ENCODE data around the gene NRCAM.

Gene NRCAM

GRCh38 chr7:108290459-108291151 is 165.6 kb downstream of the NRCAM start:
- ATAC-seq = peak; percentile 67
- no peak for TF ChIP-seq CSDC2 (CRISPR knock-in tag; IDR thresholded peaks at IDR 0.05)
- TF ChIP-seq GLIS3 (CRISPR knock-in tag; IDR thresholded peaks at IDR 0.05) = no peak
- TF ChIP-seq OSR1 (CRISPR knock-in tag; IDR thresholded peaks at IDR 0.05) = no peak
- TF ChIP-seq ZNF8 (CRISPR knock-in tag; IDR thresholded peaks at IDR 0.05) = peak; percentile 94
- no peak for TF ChIP-seq ARNTL (CRISPR knock-in tag; IDR thresholded peaks at IDR 0.05; ENCODE audit: borderline replicate concordance, low read depth)
- no peak for TF ChIP-seq CREB5 (CRISPR knock-in tag; IDR thresholded peaks at IDR 0.05; ENCODE audit: low read depth)
- TF ChIP-seq ZNF565 (CRISPR knock-in tag; conservative IDR thresholded peaks at IDR 0.05; ENCODE audit: low read depth) = no peak

GRCh38 chr7:108289852-108290251 is 166.4 kb downstream of the NRCAM start:
- no peak for ATAC-seq
- TF ChIP-seq TSHZ2 (CRISPR knock-in tag; IDR thresholded peaks at IDR 0.05) = no peak
- TF ChIP-seq ZNF565 (CRISPR knock-in tag; conservative IDR thresholded peaks at IDR 0.05; ENCODE audit: low read depth) = no peak
- no peak for TF ChIP-seq ZC3H10 (CRISPR knock-in tag; IDR thresholded peaks at IDR 0.05)
- no peak for TF ChIP-seq CSRNP3 (CRISPR knock-in tag; IDR thresholded peaks at IDR 0.05)
- no peak for TF ChIP-seq TCF4 (CRISPR knock-in tag; IDR thresholded peaks at IDR 0.05; ENCODE audit: borderline replicate concordance)
- no peak for TF ChIP-seq CSDC2 (CRISPR knock-in tag; IDR thresholded peaks at IDR 0.05)
- TF ChIP-seq ZNF8 (CRISPR knock-in tag; IDR thresholded peaks at IDR 0.05) = no peak
- TF ChIP-seq SNAI2 (CRISPR knock-in tag; IDR thresholded peaks at IDR 0.05) = no peak
- no peak for TF ChIP-seq CREB5 (CRISPR knock-in tag; IDR thresholded peaks at IDR 0.05; ENCODE audit: low read depth)
- no peak for TF ChIP-seq ESRRG (CRISPR knock-in tag; IDR thresholded peaks at IDR 0.05)
- no peak for TF ChIP-seq OSR1 (CRISPR knock-in tag; IDR thresholded peaks at IDR 0.05)
- TF ChIP-seq BACH2 (CRISPR knock-in tag; IDR thresholded peaks at IDR 0.05; ENCODE audit: borderline replicate concordance) = no peak
- no peak for TF ChIP-seq ZNF70 (CRISPR knock-in tag; IDR thresholded peaks at IDR 0.05)
- TF ChIP-seq ZFP30 (CRISPR knock-in tag; IDR thresholded peaks at IDR 0.05) = no peak
- no peak for TF ChIP-seq ARNTL (CRISPR knock-in tag; IDR thresholded peaks at IDR 0.05; ENCODE audit: borderline replicate concordance, low read depth)
- TF ChIP-seq GLIS3 (CRISPR knock-in tag; IDR thresholded peaks at IDR 0.05) = no peak
- TF ChIP-seq ZFP3 (CRISPR knock-in tag; IDR thresholded peaks at IDR 0.05) = no peak
- TF ChIP-seq RARB (CRISPR knock-in tag; IDR thresholded peaks at IDR 0.05) = no peak

GRCh38 chr7:108287857-108288256 is 168.4 kb downstream of the NRCAM start:
- no peak for TF ChIP-seq ZNF565 (CRISPR knock-in tag; conservative IDR thresholded peaks at IDR 0.05; ENCODE audit: low read depth)
- no peak for TF ChIP-seq POU6F1 (CRISPR knock-in tag; IDR thresholded peaks at IDR 0.05; ENCODE audit: borderline replicate concordance, low read depth)
- no peak for TF ChIP-seq BACH2 (CRISPR knock-in tag; IDR thresholded peaks at IDR 0.05; ENCODE audit: borderline replicate concordance)
- TF ChIP-seq RARB (CRISPR knock-in tag; IDR thresholded peaks at IDR 0.05) = no peak
- TF ChIP-seq CSDC2 (CRISPR knock-in tag; IDR thresholded peaks at IDR 0.05) = no peak
- TF ChIP-seq CREB5 (CRISPR knock-in tag; IDR thresholded peaks at IDR 0.05; ENCODE audit: low read depth) = no peak
- TF ChIP-seq ISL1 (CRISPR knock-in tag; IDR thresholded peaks at IDR 0.05) = no peak
- no peak for TF ChIP-seq CSRNP3 (CRISPR knock-in tag; IDR thresholded peaks at IDR 0.05)
- TF ChIP-seq ZFP30 (CRISPR knock-in tag; IDR thresholded peaks at IDR 0.05) = no peak
- TF ChIP-seq OSR1 (CRISPR knock-in tag; IDR thresholded peaks at IDR 0.05) = no peak
- TF ChIP-seq PPARA (CRISPR knock-in tag; IDR thresholded peaks at IDR 0.05; ENCODE audit: borderline replicate concordance) = no peak
- TF ChIP-seq TCF4 (CRISPR knock-in tag; IDR thresholded peaks at IDR 0.05; ENCODE audit: borderline replicate concordance) = no peak
- ATAC-seq = no peak
